C1 segment of cervical spinal cord (tissue), 14 donors: ENCODE data around the gene KLHL34.

Experiments used
- DNase-seq, 14 donors: peaks; one replicate each; lab custom pipeline; 2025; lab: John Stamatoyannopoulos, UW

The KLHL34 gene, protein sequence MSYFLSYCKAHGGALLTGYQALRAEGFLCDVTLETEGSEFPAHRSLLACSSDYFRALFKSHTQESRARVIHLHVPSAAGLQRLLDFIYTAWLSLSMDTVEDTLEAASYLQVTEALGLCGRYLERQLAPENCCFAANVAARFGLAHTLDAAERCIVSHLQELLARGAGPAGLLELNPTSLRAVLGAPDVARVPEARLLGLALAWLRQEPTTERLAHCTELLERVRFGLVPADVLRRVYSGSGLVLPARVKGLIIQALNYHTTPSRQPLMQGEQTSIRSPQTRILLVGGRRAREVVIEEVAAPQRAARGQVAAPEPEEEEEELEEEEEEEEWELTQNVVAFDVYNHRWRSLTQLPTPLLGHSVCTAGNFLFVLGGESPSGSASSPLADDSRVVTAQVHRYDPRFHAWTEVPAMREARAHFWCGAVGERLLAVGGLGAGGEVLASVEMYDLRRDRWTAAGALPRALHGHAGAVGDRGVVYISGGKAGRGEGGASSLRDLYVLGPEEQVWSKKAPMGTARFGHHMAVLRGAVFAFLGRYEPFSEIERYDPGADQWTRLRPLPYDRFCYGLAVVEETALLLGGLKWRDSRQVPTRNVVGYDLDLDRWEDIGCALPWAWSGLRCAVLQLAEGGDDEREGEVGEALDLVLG

DNA sequence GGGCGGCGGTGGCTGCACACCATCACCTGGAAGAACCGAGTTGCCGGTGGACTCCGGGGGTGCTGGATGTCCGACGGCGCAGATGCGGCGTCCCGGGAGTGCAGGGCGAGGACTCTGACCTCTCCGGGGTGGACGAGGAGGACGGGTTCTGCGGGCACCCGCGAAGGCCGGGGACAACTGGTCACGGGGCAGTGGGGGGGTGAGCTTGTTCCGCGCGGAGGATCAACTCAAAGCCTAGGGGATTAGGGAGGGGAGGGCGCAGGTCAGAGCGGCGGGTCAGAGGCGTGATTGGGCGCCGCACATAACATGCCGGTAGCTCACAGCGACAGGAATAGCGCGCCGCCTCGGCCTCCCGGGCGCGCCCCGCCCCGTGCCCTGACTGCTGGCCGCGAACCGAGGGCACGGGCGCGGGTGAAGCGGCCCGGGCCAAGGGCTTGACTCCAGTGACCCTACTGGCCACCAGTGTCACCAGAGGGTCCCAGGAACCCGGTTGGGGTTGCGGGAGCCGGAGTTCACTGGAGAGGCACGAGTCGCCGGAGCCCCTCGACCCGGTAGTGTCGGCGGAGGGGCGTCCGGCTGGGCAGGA, at the start of gene KLHL34:
TSS of gene KLHL34 (minus strand) at position 179 of the 586 bp plus-strand sequence. CDS start 542 bp downstream, outside the sequence.
- DNase-seq, result no peak

- DNase-seq, result no peak
Measured at GRCh38 chrX:21705225-21705624, 47.1 kb upstream of the KLHL34 start.

- DNase-seq, result no peak
Measured at GRCh38 chrX:21702725-21703124, 44.6 kb upstream of the KLHL34 start.

DNA sequence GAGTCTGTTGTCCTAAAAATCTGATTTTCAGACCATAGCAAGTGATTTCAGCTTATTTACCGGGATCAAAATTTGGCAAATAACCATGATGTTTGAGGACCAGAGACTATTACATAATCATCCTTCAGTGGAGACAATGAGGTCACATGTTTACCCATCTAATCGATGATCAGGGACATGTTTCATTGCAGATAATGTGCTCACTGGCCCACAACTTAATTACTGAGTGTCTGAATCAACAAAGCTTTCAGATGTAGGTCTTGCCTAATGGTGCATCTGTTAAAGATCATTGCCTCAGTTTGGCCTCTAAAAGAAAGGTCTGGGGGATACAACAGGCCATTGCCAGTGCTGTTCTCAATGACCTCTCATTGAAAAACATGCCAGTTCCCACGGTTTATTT, 42.8 kb upstream of the KLHL34 start:
- no peak for DNase-seq

DNA sequence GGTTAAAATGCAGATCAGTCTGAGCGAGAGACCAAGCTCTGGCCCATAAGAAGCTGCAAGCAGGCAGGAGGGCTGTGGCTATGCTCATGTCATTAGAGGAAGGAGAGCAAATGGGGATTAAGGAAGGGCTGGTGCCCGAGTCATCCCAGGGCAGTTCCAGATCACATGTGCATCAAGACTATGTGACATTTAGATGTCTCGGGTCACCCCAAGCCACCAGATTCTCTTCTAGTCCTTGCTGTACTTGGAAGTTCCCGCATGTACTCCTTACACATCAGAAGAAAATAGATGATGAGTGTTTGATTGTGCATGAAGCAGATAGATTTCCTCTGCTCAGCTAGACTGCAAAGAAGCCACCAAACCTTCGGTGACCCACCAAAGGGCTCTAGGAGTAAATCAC, 42.1 kb upstream of the KLHL34 start:
- no peak for DNase-seq

- DNase-seq, result no peak
Measured at GRCh38 chrX:21699136-21699535, 41.0 kb upstream of the KLHL34 start.

- no peak for DNase-seq
Measured at GRCh38 chrX:21698272-21698671, 40.1 kb upstream of the KLHL34 start.

DNA sequence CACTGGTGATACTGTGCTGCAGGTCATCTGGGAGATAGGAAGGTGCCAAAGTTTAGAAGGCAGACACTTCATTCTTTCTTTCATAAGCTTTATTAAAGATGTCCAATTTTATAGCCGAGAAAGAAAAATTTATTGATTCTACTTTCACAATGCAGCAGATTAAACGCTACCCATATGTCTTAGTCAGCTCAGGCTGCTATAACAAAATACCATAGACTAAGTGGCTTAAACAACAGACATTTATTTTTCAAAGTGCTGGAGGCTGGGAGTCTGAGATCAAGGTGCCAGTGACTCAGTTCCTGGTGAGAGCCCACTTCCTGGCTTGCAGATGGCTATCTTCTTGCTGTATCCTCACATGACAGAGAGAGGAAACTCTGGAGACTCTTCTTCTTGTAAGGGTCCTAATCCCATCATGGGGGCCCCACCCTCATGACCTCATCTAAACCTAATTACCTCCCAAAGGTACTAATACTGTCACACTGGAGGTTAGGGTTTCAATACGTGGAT, 33.4 kb upstream of the KLHL34 start:
- no peak for DNase-seq

DNA sequence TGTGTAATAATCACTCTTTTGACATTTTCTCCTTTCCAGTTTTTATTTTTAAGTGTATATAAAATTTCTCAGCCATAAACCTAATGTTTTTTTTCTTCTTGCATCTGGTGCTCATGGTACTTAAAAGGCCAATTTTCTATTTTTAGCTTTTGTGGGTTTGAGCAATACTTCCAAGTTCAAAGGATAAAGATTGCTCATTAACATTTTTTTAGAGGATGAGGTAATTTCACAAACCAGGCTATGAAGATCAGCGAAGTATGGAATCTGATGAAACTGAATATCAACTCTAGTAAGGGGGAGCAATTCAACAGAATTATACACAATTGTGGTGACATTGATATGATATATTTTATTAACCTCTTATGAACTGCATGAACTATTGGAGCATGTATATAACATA, 25.8 kb upstream of the KLHL34 start:
- DNase-seq, result no peak

DNA sequence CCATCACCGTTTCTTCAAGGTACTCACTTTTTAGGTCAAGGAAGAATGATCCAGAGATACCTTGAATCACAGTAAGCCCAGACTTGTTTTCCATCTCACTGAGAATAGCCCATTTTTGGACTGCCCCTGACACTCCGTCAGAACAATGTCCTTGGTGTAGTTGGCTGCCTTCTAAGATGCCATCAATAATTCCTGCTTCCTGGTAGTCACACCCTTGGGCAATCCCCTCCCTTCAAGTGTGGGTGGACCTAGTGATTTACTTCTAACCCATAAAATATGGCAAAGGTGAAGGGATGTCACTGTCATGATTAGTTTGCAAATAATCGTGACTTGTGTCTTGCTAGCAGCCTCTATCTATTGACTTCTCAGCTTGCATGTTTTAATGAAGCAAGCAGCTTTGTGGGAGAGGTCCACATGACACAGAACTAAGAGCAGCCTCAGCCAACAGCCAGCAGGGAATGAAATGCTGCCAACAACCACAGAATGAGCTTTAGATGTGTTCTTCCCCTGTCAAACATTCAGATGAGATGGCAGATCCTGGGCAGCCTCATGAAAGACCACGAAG, 20.0 kb upstream of the KLHL34 start:
- DNase-seq, result no peak

- no peak for DNase-seq
Measured at GRCh38 chrX:21675931-21676330, 17.8 kb upstream of the KLHL34 start.

- no peak for DNase-seq
Measured at GRCh38 chrX:21674430-21675186, 16.5 kb upstream of the KLHL34 start.

DNA sequence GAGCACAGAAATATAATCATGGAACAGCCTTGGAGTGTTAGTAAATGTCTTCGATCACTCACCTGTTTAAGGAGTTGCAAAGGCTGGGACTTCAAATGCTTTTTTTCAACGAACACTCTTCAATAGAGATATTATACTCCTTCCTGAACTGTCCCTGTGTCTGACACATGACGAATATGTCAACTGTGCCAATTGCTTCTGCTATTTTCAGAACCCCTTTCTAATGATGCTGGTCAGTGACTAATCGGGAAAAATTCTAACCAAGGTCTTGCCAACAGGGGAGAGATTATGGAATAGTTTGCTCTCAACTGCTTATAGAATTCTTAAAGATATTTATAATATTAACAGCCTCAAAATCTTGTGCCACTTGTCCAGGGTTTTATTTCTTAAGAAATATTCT, 8.5 kb upstream of the KLHL34 start:
- no peak for DNase-seq

- no peak for DNase-seq
Measured at GRCh38 chrX:21666252-21666651, 8.1 kb upstream of the KLHL34 start.

DNA sequence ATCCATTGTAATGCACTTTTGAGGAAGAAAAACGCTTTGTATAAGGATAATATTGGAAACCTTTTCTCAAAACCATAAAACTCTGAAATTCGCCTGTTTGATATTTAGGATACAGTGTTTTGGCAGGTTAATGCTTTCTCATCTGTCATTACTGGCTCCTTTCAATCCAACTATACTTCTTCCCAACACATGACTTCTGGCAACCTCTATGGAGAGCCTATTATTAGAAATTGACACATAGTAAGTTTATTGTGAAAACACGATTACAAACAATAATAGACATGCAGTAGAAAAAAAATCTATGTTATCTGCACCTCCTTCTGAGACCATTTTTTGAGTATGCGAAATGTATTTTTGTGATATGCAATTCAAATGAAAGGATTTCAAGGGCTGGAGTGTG, 4.6 kb upstream of the KLHL34 start:
- no peak for DNase-seq

DNA sequence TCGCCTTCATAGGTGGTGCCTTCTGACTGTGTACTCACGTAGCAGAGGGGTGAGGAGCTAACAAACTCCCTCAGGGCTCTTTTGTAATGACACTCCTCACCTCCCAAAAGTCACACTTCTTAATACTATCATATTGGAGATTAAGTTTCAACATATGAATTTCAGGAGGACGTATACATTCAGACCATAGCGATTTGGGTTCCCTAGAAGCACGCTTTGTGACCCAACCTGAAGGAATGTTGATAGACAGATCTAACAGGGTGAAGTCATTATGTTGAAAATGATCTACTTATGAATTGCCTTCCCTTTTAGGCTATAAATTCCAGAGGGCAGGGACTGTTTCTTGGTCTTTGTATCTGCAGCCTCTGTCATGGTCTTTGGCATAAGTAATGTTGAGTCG, 3.2 kb upstream of the KLHL34 start:
- no peak for DNase-seq

DNA sequence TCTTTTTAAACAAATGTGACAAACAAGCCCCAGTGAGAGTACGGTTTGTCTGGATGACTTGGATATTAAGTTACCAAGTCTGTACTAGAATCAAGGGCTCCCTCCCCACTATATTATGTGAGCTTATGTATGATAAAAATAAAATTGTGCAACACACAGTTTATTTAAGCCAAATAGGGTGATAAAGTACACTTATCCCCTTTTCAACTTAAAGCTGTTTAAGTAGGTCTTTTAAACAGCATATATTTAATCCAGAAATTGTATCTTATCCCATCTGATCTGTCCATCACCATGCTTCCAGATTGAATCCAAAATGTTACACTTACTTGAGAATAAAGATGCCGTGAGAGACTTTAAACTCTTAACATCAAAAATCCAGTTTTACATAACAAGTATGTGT, 2.0 kb upstream of the KLHL34 start:
- DNase-seq, result no peak

GRCh38 chrX:21659320-21659719, 1.2 kb upstream of the KLHL34 start:
- no peak for DNase-seq

DNA sequence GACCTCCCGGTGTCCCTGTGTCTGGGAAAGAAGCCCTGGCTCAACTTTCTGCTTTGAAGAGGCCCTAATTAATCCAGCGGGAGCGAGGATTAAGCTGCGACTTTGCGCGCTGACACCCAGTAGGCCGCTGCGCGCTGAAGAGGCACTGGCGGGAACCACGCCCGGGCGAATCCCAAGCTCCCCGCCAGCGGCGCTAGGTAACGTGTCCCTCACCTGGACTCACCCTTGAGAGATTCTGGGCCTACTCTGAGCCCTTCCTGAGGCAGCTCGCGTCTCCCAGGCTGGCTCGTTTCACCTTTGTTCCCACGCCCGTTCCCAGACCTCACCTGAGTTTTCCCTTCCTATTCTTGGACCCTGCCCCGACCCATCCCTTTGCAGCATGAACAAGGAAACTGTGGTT, 616 bp upstream of the KLHL34 start:
- peak in 1 of 14 donors; percentile 27 for DNase-seq

- no peak for DNase-seq
Measured at GRCh38 chrX:21657318-21658151, 595 bp downstream of the KLHL34 start.
